ENCODE data around the gene FHAD1. TPM values are rescaled to one million over a fixed set of nuclear protein-coding genes. Genes with fewer than 3 reads are reported as not detected.
"Not testable (repeated sequence)": the region's sequence is repeated elsewhere in the genome, so short reads cannot be mapped to it uniquely, and the experiment has no call there.

The FHAD1 gene
- polyA plus RNA-seq, 12 donors = 0.88 to 2.4 (median 1.6) TPM; not detected in 2

- DNase-seq = no peak
Measured at GRCh38 chr1:15414445-15414983, 167.5 kb downstream of the FHAD1 start.

DNA sequence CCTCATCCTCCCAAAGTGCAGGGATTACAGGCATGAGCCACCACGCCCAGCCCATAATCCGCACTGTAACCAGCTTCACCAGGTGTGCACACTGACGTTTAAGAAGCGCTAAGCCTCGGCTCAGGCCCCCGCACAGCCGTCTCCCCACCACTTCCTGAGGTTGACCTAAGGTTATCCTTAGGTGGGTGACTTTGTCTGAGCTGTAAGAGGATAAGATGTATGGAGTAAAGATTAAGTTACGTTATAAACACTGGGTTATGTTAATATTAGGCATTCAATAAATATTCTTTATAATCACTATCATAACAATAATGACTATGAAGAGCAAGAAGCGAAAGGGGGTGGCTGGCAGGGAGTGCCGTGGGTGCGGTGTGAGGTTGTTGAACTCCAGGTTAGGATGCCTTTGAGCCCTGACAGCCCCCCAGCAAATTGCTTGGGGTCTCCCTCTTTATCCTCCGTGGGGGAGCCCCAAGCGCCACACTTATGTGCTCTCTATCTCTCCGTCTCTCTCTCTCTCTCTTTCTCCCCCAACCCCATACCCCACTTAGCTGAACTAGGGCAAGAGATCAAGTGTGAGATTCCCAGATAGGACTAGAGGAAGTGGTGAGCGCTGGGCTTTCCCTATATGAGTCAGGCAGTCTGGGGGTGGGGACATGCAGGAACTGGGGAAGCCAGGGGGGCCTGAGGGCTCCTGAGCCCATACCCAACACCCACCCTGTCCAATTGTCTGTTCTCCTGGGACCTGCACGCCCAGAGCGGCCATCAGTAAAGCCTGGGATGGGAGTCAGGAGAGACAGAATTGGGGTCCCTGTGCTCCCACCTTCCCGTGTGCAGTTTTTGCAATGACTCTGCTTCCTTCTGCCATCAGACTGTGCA lies 170.3 kb downstream of the FHAD1 start:
- no peak for DNase-seq

GRCh38 chr1:15418806-15419515 lies 171.9 kb downstream of the FHAD1 start:
- no peak for DNase-seq

GRCh38 chr1:15420853-15421465 lies 173.9 kb downstream of the FHAD1 start:
- no peak for DNase-seq

- no peak for DNase-seq
Measured at GRCh38 chr1:15422871-15423270, 175.8 kb downstream of the FHAD1 start.

DNA sequence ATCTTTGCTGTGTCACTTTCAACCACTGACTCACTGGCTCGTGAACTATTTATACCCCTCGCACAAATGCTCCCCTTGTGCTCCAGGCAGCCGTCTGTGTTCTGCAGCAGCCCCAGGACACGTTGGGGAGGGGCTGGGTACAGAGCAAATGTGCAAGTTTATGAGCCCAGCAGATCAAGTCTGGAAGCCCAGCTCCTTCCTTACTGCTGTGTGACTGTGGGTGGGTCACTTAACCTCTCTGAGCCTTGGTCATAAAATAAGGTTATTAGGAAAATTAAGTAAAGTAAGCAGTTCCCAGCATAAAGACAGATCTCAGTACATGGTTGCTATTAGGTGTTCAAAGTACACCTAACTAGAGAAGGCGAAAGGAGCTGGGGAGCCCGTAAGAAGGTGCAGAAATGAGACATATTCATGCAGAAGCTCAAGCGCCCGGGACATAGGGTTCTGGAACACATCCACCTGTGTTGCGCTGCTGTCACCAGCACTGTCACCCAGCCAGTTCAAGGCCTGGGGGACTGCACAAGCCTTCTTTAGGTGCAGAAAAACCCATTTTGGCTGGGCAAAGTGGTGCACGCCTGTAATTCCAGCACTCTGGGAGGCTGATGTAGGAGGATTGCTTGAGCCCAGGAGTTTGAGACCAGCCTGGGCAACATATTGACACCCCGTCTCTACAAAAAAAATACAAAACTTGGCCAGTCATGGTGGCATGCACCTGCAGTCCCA lies 176.5 kb downstream of the FHAD1 start:
- no peak for DNase-seq

DNA sequence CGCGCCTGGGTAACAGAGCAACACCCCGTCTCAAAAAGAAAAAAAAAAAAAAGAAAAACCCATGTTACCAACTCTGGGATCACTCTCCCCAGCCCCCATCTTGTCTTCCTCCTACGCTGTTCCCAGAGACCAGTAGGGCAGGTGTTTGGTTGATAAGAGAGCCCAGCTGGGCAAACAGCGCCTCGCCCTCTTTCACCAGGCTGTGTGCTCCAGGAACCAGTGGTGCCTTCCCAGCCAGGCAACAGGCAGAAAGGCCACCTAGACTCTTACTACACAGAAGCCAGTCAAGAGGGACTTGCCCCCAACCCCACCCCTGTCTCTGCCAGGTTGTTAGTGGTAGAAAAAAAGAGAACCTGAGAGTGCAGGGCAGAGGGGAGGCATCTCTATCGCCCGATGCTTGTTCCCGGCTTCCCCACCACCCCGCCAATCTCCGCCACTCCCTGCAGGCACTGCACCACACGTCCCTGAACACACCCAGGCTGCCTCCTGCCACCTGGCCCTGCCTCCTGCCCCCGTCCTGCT lies 177.2 kb downstream of the FHAD1 start:
- DNase-seq = no peak

- no peak for DNase-seq
Measured at GRCh38 chr1:15424981-15425380, 178.0 kb downstream of the FHAD1 start.

- no peak for DNase-seq
Measured at GRCh38 chr1:15425521-15425920, 178.5 kb downstream of the FHAD1 start.

GRCh38 chr1:15425958-15426357 lies 178.9 kb downstream of the FHAD1 start:
- DNase-seq = no peak

DNA sequence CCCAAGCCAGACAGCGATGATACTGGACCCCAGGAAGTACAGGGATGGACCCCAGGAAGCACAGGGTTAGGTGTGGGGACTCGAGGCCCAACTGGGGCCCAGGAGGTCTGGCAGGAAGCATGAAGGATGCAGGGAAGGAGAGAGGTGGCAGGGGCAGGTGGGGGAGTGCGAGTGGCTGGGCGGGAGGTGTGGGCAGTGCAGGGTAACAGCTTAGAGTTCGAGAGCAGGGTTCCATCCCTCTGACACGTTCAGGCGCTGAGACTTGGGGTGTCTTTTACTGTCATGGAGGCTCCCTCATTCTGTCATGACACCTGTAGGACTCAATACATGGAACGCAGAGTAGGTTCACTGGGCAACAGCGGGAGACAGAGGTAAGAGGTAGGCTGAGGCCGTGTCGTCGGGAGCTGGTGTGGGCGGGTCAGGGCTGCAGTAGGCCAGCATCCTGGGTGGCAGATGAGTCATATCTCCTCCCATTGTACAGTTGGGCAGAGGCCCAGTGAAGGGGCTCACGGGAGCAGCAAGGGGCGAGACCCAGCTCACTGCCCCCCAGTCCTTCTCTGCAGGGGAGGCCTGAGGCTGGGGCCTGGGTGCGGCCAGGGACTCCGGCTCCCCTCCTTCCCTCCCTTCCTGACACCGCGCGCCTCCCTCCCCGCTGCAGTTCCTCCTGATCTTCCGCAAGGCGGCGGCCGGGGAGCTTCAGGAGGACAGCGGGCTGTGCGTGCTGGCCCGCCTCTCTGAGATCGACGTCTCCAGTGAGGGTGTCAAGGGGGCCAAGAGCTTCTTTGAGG lies 179.7 kb downstream of the FHAD1 start:
- DNase-seq = no peak

GRCh38 chr1:15427280-15427666 lies 180.2 kb downstream of the FHAD1 start:
- DNase-seq = no peak

GRCh38 chr1:15428252-15428651 lies 181.2 kb downstream of the FHAD1 start:
- not testable (repeated sequence) for DNase-seq

DNA sequence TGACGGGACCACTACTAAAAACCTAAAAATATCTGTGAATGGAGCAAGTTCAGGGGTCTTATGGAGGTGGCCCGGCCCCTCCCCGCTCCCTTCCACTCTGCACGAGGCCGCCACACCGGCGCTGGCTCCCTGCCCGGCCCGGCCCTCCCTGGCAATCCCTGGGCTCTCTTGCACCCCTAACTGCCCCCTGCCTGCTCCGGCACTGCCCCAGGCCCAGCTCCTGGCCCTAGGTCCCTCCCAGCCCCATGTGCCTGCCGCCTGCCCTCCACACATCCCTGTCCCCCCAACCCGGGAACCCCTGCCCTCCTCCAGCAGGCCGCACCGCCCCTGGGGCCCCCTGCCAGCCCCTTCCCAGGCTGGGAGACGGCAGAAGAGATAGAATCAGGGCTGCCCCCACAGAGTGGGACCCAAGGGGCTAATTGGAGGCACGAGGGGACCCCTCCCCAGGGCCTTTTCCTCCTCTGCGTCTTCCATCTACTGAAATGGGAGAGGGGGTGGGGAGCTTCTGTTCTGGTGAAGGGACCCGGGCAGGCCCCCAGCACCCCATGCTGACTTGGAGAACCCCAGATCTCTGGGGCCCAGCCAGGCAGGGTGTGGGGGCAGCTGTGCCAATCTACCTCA lies 181.9 kb downstream of the FHAD1 start:
- DNase-seq = no peak

DNA sequence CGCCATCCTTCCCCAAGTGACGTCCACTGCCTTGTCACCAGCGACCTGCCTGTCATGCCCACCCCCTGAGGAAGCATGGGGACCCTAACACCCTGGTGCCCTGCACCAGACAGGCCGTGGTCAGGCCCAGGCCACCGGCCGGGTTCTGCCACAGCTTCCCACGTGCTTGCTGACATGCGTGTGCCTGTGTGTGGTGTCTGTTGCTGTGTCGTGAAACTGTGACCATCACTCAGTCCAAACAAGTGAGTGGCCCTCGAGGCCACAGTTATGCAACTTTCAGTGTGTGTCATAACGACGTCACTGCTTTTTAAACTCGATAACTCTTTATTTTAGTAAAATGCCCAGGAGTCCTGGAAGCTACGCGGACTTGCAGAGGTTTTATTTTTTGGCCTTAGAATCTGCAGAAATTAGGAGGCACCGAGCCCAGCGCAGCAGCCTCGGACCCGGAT lies 182.7 kb downstream of the FHAD1 start:
- DNase-seq = no peak

DNA sequence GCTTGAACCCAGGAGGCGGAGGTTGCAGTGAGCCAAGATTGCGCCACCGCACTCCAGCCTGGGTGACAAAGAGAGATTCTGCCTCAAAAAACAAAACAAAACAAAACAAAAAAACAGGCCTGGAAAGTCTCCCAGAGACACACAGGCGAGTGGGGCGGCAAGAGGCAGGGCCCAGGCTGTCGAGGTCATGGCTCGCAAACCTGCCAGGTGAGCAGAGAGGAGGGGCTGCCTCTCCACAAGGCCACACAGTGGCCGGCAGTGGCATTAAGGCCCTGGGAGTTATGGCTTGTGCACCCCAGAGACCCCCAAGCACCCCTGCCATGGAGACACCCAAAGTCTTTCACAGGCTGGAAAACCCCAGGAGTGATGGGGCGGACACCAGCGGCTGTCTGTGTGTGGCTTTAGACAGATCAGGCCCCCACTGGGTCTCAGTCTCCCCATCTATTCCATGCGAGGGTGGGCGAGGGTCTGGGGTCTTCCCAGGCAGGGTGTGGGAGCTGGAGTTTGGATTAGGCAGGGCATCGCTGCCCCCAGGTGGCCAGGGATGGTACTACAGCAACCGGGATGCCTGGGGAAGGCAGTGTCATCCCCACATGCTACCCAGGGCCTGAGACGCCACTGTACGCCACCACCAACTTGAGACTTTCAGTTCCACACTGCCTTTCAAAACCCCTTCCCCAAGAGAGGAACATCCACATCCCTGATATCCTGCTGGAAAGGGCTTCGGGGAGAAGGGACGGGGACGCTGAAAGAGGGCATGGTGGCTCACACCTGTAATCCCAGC lies 184.0 kb downstream of the FHAD1 start:
- peak; percentile 69 for DNase-seq

- no peak for DNase-seq
Measured at GRCh38 chr1:15431571-15431948, 184.5 kb downstream of the FHAD1 start.

DNA sequence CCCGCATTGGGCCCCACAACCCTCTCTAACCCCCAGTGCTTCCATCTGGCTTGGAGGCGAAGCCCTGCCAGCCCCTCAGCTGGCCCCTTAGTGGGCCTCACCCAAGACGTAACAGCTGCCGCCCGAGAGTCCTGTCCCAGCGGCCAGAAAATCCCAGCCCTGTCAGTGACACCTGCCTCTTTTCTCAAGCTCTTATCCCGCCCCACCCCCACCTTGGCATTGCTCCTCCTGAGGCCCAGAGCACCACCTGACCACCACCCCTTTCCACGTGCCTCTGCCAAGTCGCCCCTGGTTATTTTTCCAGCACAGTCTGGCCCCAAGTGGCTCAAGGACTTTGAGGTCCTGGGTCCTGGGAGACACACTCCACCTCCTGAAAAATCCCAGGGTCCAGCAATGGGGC lies 185.3 kb downstream of the FHAD1 start:
- DNase-seq = no peak

DNA sequence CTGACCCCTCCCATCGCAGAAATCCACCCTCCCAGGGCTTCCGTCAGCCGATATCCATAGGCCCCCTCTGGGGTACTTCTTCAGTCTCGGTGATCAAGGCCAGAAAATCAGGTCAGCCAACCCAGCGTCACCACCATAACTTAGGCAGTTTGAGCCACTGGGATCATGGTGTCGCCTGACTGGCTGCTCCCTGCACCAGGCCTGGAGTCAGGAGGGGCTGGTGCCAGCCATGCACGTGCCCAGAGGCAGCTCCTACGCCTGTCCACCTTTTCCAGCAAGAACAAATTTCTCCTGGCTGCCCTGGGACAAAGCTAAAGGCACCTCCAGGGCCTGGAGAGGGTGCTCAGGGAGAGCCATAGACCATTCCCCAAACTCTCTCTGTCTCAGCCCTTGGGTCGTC lies 186.4 kb downstream of the FHAD1 start:
- no peak for DNase-seq
